Activated T-cell treated with anti-CD3 and anti-CD28 coated beads, Interleukin-2, amount 50 U/mL, for 72 hours (primary cell): ENCODE measurements around the gene JPH4. TPM values are rescaled to one million over a fixed set of nuclear protein-coding genes. Genes with fewer than 3 reads are reported as not detected.
"Not testable (repeated sequence)": the region's sequence is repeated elsewhere in the genome, so short reads cannot be mapped to it uniquely, and the experiment has no call there.

Experiments
- ATAC-seq, 2 donors: fragments of 150-1000 bp; cut with Tn5 transposase; replicated peaks in 1 of 2; 2 replicates each; pipeline ENCODE4 v1.10.0; 2021; ENCODE audit warnings: moderate library complexity in 2 of 2, mild to moderate bottlenecking in 1 of 2
- DNase-seq, 2 donors: peaks; one replicate each; pipeline ENCODE4 v3.0.0; 2021 to 2022; ENCODE audit warnings: mixed read lengths in 1 of 2
- H3K27ac Mint-ChIP-seq: one replicate; pipeline ENCODE4 v1.8.0; 2022; ENCODE audit warnings: mild to moderate bottlenecking, moderate library complexity, mixed read lengths
- H3K27me3 Mint-ChIP-seq: one replicate; pipeline ENCODE4 v1.8.0; 2022; ENCODE audit warnings: low read depth, mixed read lengths
- H3K36me3 Mint-ChIP-seq, 2 donors: one replicate each; pipeline ENCODE4 v1.8.0; 2022; ENCODE audit warnings: mixed read lengths in 2 of 2, mild to moderate bottlenecking in 1 of 2; ENCODE audit not compliant: insufficient read depth in 2 of 2
- H3K4me1 Mint-ChIP-seq: one replicate; pipeline ENCODE4 v1.8.0; 2022; ENCODE audit warnings: low read depth, mixed read lengths
- H3K4me3 Mint-ChIP-seq, 2 donors: one replicate each; pipeline ENCODE4 v1.8.0; 2022; ENCODE audit warnings: mild to moderate bottlenecking in 2 of 2, mixed read lengths in 2 of 2, moderate library complexity in 2 of 2
- H3K9me3 Mint-ChIP-seq, 2 donors: one replicate each; pipeline ENCODE4 v1.8.0; 2022; ENCODE audit warnings: mixed read lengths in 2 of 2
- total RNA-seq, 2 donors: library from RNA; stranded (reverse); gene quantifications; one replicate each; pipeline ENCODE4 v1.2.3, GENCODE V29; 2022

JPH4 gene
- total RNA-seq, 2 donors from 2014 or later, result 1.2 to 1.5 TPM

GRCh38 chr14:23539248-23540140 is 39.1 kb downstream of the JPH4 start:
- H3K36me3 Mint-ChIP-seq, result no peaks in the 10 kb centered on the region
- no peak overlapping the region for H3K27ac Mint-ChIP-seq
- ATAC-seq, result peak; percentile 70 to 74
- H3K4me1 Mint-ChIP-seq, result no peaks in the 10 kb centered on the region
- peak; percentile 35 to 39 for DNase-seq
- H3K4me3 Mint-ChIP-seq, result no peak overlapping the region
- no peaks in the 10 kb centered on the region for H3K27me3 Mint-ChIP-seq
- no peaks in the 10 kb centered on the region for H3K9me3 Mint-ChIP-seq

GRCh38 chr14:23538785-23539184 is 39.8 kb downstream of the JPH4 start:
- Mint-ChIP-seq H3K4me3 (no peak overlapping the region), H3K27me3 (no peaks in the 10 kb centered on the region)
- no peak for ATAC-seq

GRCh38 chr14:23538050-23538718 is 40.4 kb downstream of the JPH4 start:
- no peak for DNase-seq
- H3K36me3 Mint-ChIP-seq, result no peaks in the 10 kb centered on the region
- H3K4me3 Mint-ChIP-seq, result no peak overlapping the region
- no peaks in the 10 kb centered on the region for H3K4me1 Mint-ChIP-seq
- no peaks in the 10 kb centered on the region for H3K9me3 Mint-ChIP-seq
- no peak overlapping the region for H3K27ac Mint-ChIP-seq
- H3K27me3 Mint-ChIP-seq, result no peaks in the 10 kb centered on the region
- no peak for ATAC-seq

More at GRCh38 chr14:23538785-23539184, 39.8 kb downstream of the JPH4 start:
- H3K36me3 Mint-ChIP-seq, result no peaks in the 10 kb centered on the region
- no peak overlapping the region for H3K27ac Mint-ChIP-seq
- H3K9me3 Mint-ChIP-seq, result no peaks in the 10 kb centered on the region
- DNase-seq, result no peak
- no peaks in the 10 kb centered on the region for H3K4me1 Mint-ChIP-seq

- Mint-ChIP-seq H3K27ac (no peak overlapping the region), H3K4me1 (no peaks in the 10 kb centered on the region), H3K36me3 (no peaks in the 10 kb centered on the region), H3K4me3 (no peak overlapping the region), H3K27me3 (no peaks in the 10 kb centered on the region), H3K9me3 (no peaks in the 10 kb centered on the region)
- no peak for DNase-seq
- ATAC-seq, result no peak
Measured at GRCh38 chr14:23537351-23538049, 41.1 kb downstream of the JPH4 start.

- not testable (repeated sequence) for H3K27ac Mint-ChIP-seq, DNase-seq, ATAC-seq, H3K4me1 Mint-ChIP-seq, H3K4me3 Mint-ChIP-seq, H3K36me3 Mint-ChIP-seq, H3K9me3 Mint-ChIP-seq, H3K27me3 Mint-ChIP-seq
Measured at GRCh38 chr14:23536906-23537305, 41.7 kb downstream of the JPH4 start.

GRCh38 chr14:23536494-23536893 is 42.1 kb downstream of the JPH4 start:
- DNase-seq, result no peak
- Mint-ChIP-seq H3K27me3 (no peaks in the 10 kb centered on the region), H3K4me3 (no peak overlapping the region), H3K27ac (no peak overlapping the region), H3K9me3 (no peaks in the 10 kb centered on the region), H3K36me3 (no peaks in the 10 kb centered on the region), H3K4me1 (no peaks in the 10 kb centered on the region)
- no peak for ATAC-seq

GRCh38 chr14:23535943-23536342 is 42.6 kb downstream of the JPH4 start:
- DNase-seq, result no peak
- Mint-ChIP-seq H3K27me3 (no peaks in the 10 kb centered on the region), H3K36me3 (no peaks in the 10 kb centered on the region), H3K4me3 (no peak overlapping the region), H3K27ac (no peak overlapping the region), H3K4me1 (peaks cover 2% of the 10 kb centered on the region), H3K9me3 (no peaks in the 10 kb centered on the region)
- no peak for ATAC-seq

- Mint-ChIP-seq H3K4me1 (peaks cover 6% of the 10 kb centered on the region), H3K27ac (no peak overlapping the region), H3K36me3 (no peaks in the 10 kb centered on the region), H3K9me3 (no peaks in the 10 kb centered on the region), H3K4me3 (no peak overlapping the region), H3K27me3 (no peaks in the 10 kb centered on the region)
- ATAC-seq (no peak), DNase-seq (no peak)
Measured at GRCh38 chr14:23533652-23534435, 44.7 kb downstream of the JPH4 start.

GRCh38 chr14:23532658-23533057 is 45.9 kb downstream of the JPH4 start:
- Mint-ChIP-seq H3K4me3 (no peak overlapping the region), H3K36me3 (no peaks in the 10 kb centered on the region), H3K9me3 (no peaks in the 10 kb centered on the region), H3K4me1 (peaks cover 6% of the 10 kb centered on the region), H3K27me3 (no peaks in the 10 kb centered on the region), H3K27ac (no peak overlapping the region)
- ATAC-seq (no peak), DNase-seq (no peak)

- ATAC-seq (no peak), DNase-seq (no peak)
- Mint-ChIP-seq H3K9me3 (no peaks in the 10 kb centered on the region), H3K36me3 (no peaks in the 10 kb centered on the region), H3K27ac (no peak overlapping the region), H3K4me3 (no peak overlapping the region), H3K4me1 (peaks cover 6% of the 10 kb centered on the region), H3K27me3 (no peaks in the 10 kb centered on the region)
Measured at GRCh38 chr14:23531391-23531790, 47.2 kb downstream of the JPH4 start.

- no peaks in the 10 kb centered on the region for H3K9me3 Mint-ChIP-seq
- no peak overlapping the region for H3K4me3 Mint-ChIP-seq
- H3K27me3 Mint-ChIP-seq, result no peaks in the 10 kb centered on the region
- ATAC-seq (no peak), DNase-seq (no peak)
- no peak overlapping the region for H3K27ac Mint-ChIP-seq
- H3K36me3 Mint-ChIP-seq, result no peaks in the 10 kb centered on the region
- peaks cover 6% of the 10 kb centered on the region for H3K4me1 Mint-ChIP-seq
Measured at GRCh38 chr14:23530375-23531055, 48.1 kb downstream of the JPH4 start.

- DNase-seq (no peak), ATAC-seq (no peak)
- H3K27ac Mint-ChIP-seq, result no peak overlapping the region
- no peaks in the 10 kb centered on the region for H3K27me3 Mint-ChIP-seq
- peaks cover 6% of the 10 kb centered on the region for H3K4me1 Mint-ChIP-seq
- H3K9me3 Mint-ChIP-seq, result no peaks in the 10 kb centered on the region
- no peaks in the 10 kb centered on the region for H3K36me3 Mint-ChIP-seq
- no peak overlapping the region for H3K4me3 Mint-ChIP-seq
Measured at GRCh38 chr14:23529016-23529415, 49.6 kb downstream of the JPH4 start.
